GM12865 (cell line): ENCODE results near the gene RGS6.

Experiments used
- DNase-seq: peaks from one replicate; pipeline ENCODE4 v3.0.0; 2010; ENCODE audit warnings: low read depth
- H3K4me3 ChIP-seq: 2 replicates; pipeline ENCODE4 v1.5.1; 2011; ENCODE audit warnings: mild to moderate bottlenecking, low read depth, low read length, control low read depth
- TF ChIP-seq, protein P1 (sequence below): IDR thresholded peaks from 2 replicates; pipeline ENCODE4 v1.5.1; 2011; ENCODE audit warnings: low read length, control low read depth, low read depth, inconsistent platforms; ENCODE audit not compliant: insufficient read depth; ENCODE audit errors: missing control alignments

Gene RGS6

DNA sequence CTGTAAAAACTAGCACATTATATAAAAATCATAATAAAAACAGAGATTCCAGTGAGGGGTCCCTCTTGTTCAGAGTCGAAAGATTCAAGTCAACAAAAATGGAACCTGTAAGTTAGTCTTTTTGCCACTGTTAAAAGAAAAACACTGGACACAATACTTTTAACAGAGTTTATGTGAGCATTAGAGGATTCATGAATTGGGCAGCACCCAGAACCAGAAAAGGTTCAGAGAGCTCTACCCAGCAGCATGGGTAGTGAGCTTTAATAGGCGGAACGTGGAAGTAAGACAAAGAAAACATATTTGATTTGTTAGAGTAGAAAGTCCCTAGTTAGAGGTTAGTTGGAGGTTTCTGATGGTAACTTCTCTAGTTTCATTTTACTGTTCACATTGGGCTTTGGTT lies 476.8 kb downstream of the RGS6 start:
- no peak for DNase-seq
- H3K4me3 ChIP-seq = no peak overlapping the region
- TF ChIP-seq, protein P1, sequence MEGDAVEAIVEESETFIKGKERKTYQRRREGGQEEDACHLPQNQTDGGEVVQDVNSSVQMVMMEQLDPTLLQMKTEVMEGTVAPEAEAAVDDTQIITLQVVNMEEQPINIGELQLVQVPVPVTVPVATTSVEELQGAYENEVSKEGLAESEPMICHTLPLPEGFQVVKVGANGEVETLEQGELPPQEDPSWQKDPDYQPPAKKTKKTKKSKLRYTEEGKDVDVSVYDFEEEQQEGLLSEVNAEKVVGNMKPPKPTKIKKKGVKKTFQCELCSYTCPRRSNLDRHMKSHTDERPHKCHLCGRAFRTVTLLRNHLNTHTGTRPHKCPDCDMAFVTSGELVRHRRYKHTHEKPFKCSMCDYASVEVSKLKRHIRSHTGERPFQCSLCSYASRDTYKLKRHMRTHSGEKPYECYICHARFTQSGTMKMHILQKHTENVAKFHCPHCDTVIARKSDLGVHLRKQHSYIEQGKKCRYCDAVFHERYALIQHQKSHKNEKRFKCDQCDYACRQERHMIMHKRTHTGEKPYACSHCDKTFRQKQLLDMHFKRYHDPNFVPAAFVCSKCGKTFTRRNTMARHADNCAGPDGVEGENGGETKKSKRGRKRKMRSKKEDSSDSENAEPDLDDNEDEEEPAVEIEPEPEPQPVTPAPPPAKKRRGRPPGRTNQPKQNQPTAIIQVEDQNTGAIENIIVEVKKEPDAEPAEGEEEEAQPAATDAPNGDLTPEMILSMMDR = no peak

DNA sequence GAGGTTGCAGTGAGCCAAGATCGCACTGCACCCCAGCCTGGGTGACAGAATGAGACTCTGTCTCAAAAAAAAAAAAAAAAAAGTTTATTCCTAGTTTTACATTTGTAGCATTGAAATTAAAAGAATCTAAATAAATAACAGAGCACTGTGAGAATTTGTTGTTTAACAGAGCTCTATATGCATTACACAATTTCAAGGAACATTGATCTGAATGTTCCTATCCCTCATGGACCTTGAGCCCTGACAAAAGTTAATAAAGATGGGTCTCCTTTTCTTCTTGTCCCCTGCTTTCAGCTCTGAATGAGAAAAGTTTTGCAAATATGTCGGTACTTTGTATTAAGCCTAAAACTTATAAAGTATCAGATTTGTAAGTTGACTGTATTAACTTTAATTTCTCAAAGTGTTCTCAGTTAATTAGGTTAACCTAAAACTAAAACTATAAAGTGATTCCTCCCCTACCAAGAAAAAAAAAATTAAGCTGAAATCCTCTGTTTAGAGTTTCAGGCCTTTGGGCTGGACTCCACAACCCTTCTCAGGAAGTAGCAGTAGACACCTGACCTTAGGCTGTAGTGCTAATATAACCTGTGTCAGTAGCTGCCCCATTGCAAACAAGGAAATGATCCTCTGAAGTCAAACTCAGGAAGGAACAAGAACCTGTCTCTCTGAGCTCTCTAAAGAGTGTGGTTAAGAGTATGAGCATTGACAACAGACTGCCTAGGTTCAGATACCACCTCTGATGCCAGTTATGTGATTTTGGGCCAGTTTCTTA lies 484.0 kb downstream of the RGS6 start:
- no peak for DNase-seq
- no peak overlapping the region for H3K4me3 ChIP-seq
- TF ChIP-seq, protein P1 = no peak

DNA sequence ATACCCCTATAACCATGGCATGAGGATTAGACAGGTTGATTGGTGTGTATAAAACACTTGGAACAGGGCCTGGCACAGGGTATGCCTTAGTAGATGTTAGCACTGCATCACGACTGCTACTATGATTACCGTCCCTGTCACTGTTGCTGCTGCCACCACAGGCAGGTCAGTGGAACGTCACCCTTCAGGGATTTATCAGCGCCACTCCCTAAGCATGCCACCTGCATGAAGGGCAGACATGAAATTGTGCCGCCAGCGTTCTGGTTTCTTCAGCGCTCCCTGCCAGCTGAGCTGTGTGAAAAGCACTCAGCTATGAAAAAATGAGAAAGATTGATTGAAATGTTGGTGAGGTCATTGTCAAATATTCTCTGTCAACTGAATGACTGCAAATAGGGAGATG lies 484.7 kb downstream of the RGS6 start:
- peak; percentile 56 for DNase-seq

DNA sequence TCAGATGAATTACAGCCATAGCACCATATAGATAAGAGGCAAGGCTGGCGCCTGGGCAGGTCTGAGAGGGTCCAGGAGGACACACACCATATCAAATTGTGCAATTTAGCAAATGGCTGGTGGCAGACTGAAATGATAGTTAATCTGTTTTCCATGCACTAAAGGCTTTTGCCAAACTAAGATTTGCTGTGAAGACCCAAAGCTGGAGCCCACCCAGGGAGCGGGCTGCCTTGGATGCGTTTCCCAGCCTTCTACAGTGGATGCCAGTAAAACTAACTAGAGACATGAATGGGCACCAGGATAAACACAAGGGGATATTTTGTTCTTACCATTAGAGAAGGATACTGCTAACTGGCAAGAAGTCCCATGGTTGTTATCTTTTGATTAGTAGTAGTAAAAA lies 486.6 kb downstream of the RGS6 start:
- TF ChIP-seq, protein P1 = no peak
- no peak for DNase-seq

More for the DNA sequence above, 484.7 kb downstream of the RGS6 start:
- no peak overlapping the region for H3K4me3 ChIP-seq
- TF ChIP-seq, protein P1 = peak; percentile 31

DNA sequence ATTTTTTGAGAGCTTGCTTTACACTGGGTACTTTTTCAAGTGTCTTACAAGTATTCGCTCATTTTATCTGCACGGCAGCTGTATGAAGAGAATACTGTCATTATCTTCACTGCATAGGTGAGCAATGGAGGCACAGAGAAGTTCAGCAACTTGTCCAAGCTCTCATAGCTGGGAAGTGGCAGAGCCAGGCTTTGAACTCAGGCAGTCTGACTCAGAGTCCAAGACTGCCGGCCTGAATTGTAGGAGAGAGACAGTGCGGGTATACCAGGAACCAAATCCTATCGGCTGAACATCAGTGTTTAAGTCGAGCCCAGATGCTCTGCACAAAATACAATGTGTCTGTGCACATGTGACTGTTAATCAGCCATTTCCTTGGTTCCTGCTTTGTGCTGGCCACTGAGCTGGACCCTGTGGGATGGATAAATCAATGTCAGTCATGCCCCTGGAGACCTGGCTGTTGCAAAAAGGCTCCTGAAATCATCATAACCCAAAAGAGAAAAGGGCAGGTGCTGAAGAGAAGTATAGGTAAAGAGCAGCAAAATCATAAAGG lies 487.1 kb downstream of the RGS6 start:
- TF ChIP-seq, protein P1 = no peak
- no peak for DNase-seq
- H3K4me3 ChIP-seq = no peak overlapping the region

More for the DNA sequence above, 486.6 kb downstream of the RGS6 start:
- H3K4me3 ChIP-seq = no peak overlapping the region

DNA sequence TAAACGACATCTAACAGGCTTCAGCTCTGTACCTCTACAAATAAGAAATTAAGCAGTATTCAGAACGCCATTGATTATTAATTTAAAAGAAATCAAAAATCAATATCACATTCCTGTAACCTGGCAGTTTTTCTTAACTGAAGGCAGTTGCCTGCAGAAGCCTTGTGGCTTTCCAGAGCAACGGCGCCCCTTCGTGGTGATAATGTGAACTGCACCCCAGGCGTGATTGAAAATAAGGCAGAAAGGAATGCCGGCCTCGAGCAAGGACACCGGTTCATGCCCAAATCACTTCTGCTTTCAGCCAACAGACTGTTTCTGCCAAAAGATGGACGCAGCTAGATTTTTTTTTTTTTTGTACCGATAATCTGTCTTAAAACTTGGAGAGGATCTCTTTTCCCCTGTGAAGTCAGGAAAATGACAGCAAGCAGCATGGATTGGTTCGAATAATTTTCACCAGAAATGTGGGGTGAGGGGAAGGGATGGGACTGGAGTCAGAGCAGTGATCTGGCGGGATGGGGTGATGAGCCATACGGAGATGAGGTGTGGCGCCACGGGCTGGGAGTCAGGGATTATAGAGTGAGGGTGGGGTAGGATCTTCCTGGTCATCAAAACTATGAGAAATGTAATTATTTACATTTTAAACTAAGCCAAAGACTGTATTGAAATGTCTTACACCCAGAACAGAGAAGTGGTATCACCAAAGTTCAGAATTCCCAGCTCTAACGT lies 488.7 kb downstream of the RGS6 start:
- peak; percentile 86 for DNase-seq
- TF ChIP-seq, protein P1 = peak; percentile 91
- no peak overlapping the region for H3K4me3 ChIP-seq
